ENCODE measurements around the gene CEP85L. TPM values are rescaled to one million over a fixed set of nuclear protein-coding genes. Genes with fewer than 3 reads are reported as not detected.

Gene CEP85L
- total RNA-seq, 1 donor from 2014 or later, result 14.1 TPM

GRCh38 chr6:118618676-118619377, 32.6 kb downstream of the CEP85L start:
- peak; percentile 71 for DNase-seq

DNA sequence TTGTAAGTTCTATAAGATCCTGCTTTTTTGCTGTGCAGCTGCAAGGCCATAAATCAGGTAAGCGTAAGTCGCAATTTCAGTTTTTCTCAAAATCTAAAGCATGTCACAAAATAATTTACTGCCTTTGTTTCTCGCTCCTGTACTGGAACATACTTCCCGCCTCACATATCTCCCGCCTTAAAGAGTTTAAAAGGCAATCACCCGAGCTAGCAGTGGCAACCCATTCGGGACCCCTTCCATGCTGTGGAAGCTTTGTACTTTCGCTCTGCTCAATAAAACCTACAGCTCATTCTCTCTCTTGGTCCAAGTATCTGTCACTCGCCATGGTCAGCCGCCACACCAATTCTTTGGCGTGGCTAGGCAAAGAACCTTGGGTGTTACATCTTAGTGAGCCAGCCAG, 34.0 kb downstream of the CEP85L start:
- DNase-seq, result no peak

DNA sequence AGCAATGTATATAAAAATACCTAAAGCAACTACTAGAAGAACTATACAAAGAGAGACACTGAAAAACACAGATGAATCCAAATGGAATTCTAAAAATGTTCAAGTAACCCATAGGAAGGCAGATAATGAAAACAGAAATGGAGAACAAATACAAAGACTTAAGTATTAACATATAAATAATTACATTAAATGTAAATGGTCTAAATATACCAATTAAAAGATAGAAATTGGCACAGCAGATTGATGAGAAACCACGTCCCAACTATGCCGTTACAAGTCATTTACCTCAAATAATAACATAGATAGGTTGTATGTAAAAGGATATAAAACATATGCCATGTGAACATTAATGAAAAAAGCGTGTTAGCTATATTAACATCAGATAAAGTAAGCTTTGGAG, 40.1 kb downstream of the CEP85L start:
- DNase-seq, result no peak

- no peak for DNase-seq
Measured at GRCh38 chr6:118606858-118607257, 44.5 kb downstream of the CEP85L start.

- no peak for DNase-seq
Measured at GRCh38 chr6:118606268-118606667, 45.1 kb downstream of the CEP85L start.

DNA sequence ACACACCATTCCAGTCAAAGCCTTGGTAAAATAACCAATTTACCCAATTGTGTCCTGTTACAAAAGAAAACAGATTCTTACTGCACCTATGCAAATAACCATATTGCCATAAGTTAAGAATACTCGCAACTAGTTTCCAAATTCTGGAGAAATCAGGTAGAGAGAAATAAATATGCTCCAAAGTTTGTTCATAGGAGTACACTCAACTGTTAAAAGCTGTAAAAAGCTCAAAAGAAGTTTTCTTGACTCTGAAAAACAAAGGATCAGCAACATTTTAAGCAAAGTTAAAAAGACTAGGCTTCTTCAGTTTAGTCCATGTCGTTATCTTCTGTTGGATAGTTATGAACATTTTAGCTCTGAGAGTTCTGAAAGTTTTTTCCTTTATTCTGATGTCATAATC, 48.0 kb downstream of the CEP85L start:
- no peak for DNase-seq

DNA sequence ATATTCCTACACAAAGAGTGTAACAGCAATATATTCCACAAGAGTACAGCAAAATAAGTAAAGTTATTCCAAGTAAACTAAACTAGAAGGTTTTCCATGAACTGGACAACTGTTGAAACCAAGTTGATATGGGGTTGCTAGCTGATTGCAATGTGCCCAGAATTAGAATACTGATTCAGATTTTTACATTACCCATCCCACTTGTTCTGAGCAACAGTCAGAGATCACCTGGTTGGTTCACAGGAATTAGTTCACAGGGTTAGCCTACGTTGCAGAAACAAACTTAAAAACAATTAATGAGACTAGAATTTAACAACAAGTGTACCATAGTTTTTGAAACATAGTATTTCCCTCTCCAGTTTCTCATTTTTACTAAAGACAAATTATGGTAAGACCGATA, 49.1 kb downstream of the CEP85L start:
- no peak for DNase-seq

DNA sequence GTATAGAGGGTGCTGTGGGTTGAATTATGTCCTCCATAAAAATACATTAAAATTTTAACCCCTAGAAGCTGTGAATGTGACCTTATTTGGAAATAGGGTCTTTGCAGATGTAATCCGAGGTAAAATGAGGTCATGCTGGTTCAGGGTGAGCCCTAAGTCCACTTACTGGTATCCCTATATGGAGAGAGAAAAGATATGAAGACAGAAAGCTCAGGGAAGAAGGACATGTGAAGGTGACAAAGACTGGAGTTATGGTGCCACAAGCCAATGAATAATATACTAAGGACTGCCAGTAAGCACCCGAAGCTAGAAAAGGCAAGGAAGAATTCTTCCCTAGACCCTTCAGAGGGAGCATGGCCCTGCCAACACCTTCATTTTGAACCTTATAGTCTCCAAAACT, 53.1 kb downstream of the CEP85L start:
- DNase-seq, result no peak

DNA sequence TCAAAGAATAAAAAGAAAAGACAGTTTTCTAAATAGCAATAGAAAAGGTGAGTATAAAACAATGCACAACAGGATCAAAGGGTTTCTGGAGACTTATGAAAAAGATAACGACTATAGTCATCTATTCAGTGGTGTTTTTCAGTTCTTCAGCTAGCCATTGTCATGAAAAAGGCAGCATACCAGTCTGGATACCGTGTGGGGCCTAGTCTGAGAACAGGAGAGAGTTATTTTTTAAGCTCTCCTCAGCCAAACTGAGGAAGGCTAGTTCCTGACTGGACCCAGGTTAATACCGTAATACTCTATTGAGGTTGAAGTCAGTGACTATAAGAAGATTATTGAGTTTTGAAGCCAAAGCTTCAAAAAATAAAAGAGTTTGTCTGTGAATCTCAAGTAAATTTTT, 53.8 kb downstream of the CEP85L start:
- no peak for DNase-seq

DNA sequence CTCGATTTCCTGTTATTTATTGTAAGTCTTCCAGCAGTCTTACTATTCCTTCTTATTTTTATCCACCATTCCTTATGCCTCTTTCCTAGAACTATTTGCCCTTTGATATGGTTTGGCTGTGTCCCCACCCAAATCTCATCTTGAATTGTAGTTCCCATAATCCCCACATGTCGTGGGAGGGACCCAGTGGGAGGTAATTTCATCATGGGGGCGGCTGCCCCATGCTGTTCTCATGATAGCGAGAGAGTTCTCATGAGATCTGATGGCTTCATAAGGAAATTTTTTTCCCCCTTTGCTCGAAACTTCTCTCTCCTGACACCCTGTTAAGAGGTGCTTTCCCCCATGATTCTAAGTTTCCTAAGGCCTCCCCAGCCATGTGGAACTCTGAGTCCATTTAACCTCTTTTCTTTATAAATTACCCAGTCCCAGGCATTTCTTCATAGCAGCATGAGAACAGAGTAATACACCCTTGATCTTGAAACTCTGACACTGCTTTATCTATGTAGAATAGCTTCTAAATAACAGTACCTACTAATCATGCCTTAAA, 54.5 kb downstream of the CEP85L start:
- no peak for DNase-seq

GRCh38 chr6:118594877-118595276, 56.5 kb downstream of the CEP85L start:
- DNase-seq, result no peak

- DNase-seq, result no peak
Measured at GRCh38 chr6:118591897-118592296, 59.5 kb downstream of the CEP85L start.

GRCh38 chr6:118589649-118590365, 61.6 kb downstream of the CEP85L start:
- no peak for DNase-seq

DNA sequence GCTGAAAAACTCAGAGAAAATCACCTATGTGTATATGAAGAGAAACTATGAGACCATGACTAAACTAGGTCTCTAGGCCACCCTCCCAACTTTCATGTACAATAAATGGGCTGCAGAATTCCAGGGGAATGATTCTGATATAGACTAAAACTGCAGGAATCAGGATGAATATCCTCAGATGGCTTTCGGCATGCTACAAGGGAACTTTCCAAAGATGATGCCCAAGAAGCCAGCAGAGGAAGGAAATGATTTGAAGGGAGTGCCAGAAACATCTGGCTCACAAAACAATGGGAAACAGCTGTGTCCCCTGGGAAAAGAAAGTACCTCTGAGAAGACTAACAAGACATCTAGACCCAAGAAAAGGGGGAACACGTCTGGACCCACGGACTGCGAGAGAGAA, 62.2 kb downstream of the CEP85L start:
- DNase-seq, result peak; percentile 44

GRCh38 chr6:118588626-118589025, 62.8 kb downstream of the CEP85L start:
- DNase-seq, result no peak

DNA sequence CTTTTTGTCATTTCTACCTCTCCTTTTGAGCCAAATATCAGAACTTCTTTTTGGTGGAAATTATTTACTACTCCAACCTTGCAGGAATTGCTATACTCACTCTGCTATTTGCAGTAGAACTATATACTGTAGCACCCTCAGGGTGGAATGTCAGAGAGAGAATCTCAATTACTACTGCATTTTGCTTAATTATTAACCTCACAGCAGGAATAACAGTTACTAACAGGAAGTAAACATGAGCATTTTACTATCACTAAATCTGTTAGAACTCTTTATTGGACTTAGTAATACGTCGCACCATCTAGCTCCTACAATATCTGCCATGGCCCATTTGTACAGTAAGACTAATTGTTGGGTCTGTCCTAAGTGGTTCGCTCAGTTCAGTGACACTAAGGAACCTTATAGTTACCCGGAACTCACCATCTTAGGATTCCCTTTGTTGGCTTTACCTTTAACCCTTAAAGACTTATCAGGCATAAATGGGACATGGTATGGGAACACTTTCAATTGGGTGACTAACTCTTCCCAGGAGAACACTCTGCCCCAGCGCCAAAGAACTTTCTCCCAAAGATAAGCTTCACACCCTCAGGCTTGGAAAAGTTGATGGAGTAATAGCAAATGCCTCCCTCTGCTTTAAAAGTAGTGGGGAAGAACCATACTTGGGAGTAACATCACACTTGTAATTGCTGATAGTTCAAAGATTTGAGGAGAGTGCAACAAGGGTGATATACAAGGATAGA, 64.5 kb downstream of the CEP85L start:
- no peak for DNase-seq

DNA sequence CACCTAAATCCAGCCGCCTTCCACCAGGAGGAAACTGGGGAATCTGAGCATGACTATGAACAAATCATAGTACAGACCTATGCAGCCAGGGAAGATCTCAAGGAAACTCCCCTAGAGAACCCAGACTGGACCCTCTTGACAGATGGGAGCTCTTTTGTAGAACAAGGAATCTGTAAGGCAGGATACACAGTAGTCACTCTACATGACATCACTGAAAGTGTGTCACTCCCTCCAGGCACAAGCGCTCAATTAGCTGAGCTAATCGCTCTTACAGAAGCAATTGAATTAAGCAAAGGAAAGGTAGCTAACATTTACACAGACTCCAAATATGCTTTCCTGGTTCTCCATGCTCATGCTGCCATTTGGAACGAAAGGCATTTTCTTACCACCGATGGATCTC, 66.5 kb downstream of the CEP85L start:
- DNase-seq, result no peak

DNA sequence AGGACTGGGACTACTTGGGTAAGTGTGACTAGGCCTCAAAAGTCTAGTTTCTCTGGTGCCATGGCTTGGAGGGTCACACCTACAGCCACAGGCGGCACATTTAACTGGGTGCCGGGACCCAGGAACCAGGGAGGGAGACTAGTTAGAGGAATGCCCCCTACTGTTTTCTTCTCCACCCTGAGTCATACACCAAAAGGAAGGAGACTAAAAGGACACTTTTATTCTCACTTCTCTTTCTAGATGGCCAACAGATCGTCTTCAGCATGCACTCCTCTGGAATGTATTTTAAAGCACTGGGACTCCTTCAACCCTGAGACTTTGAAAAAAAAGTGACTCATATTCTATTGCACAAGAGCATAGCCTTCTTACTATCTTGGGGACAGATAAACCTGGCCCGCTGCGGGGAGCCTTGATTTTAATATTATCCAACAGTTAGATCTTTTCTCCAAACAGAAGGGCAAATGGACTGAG, 69.9 kb downstream of the CEP85L start:
- no peak for DNase-seq

DNA sequence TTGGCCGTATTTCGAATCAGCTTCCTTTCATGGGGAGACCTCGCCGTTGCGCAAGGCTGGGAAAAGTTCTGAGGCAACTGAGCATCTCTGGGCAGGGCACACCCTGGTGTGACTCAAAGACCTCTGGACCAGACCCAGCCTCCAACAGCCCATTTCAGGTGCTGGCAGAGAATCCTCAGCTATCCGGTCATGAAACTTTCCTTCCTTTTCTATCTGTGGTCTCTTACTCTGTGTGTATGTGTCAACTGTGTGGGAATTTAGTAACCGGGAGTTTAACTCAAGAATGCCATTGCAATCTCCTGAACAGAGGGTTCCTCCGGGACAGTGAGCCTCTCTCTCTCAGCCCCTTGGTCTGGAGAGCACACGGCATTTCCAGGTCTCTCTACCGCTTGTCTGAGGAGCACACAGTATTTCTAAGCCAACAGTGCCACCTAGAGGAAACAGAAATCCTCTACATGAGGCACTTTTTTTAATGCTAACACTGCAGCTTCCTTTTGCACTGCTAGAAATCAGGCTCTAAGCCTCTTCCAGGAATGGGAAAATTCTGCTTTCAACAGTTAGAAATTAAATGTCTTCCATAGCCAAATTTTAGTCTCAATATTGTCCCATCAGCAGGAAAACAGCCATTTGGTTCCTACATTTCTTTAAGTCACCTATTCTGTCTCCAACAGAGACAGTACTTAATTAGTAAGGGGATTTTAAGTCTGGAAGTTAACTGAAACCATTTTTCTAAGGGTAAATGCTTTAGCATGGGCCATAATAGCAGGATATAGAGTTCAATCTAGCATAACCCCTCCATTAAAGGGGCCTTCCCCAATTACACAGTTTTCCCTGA, 70.6 kb downstream of the CEP85L start:
- peak; percentile 85 for DNase-seq

- no peak for DNase-seq
Measured at GRCh38 chr6:118579786-118580185, 71.6 kb downstream of the CEP85L start.

- no peak for DNase-seq
Measured at GRCh38 chr6:118578617-118579016, 72.8 kb downstream of the CEP85L start.

- no peak for DNase-seq
Measured at GRCh38 chr6:118577972-118578371, 73.4 kb downstream of the CEP85L start.

All from dermis blood vessel endothelial cell (primary cell).